IPS-11a (cell line): ENCODE data around the gene SLC39A2.
"Not testable (repeated sequence)": the region's sequence is repeated elsewhere in the genome, so short reads cannot be mapped to it uniquely, and the experiment has no call there.

ENCODE experiments used
- H3K4me3 ChIP-seq: one replicate; pipeline ENCODE4 v1.5.1; 2013; ENCODE audit warnings: low read depth, low read length, control low read depth

Gene SLC39A2

GRCh38 chr14:21024585-21025370 is 25.7 kb downstream of the SLC39A2 start, which contains the start of gene NDRG2:
Gene NDRG2 (minus strand): TSS chr14:21025061. CDS start chr14:21023315, 1,746 bp downstream.
- H3K4me3 ChIP-seq = peak within 1 kb of the TSS; percentile 55

GRCh38 chr14:21025371-21026273 is 26.5 kb downstream of the SLC39A2 start:
- H3K4me3 ChIP-seq = peak overlapping the region; percentile 55

- peak overlapping the region; percentile 37 for H3K4me3 ChIP-seq
Observed at GRCh38 chr14:21026274-21026987, 27.3 kb downstream of the SLC39A2 start.

GRCh38 chr14:21026988-21027315 is 27.9 kb downstream of the SLC39A2 start:
- H3K4me3 ChIP-seq = no peak overlapping the region

- no peak within 1 kb of the TSS for H3K4me3 ChIP-seq
Observed at GRCh38 chr14:21029917-21030316, 30.8 kb downstream of the SLC39A2 start, which contains the start of gene TPPP2. Gene TPPP2 (plus strand): TSS chr14:21030217. CDS start chr14:21030582, 365 bp downstream.

GRCh38 chr14:21030531-21030930 is 31.4 kb downstream of the SLC39A2 start:
- no peak overlapping the region for H3K4me3 ChIP-seq

- no peak overlapping the region for H3K4me3 ChIP-seq
Observed at GRCh38 chr14:21032326-21033132, 33.4 kb downstream of the SLC39A2 start.

- H3K4me3 ChIP-seq = no peak overlapping the region
Observed at GRCh38 chr14:21033133-21033698, 34.1 kb downstream of the SLC39A2 start.

- no peak within 1 kb of the TSS for H3K4me3 ChIP-seq
Observed at GRCh38 chr14:21034707-21035106, 35.6 kb downstream of the SLC39A2 start, which contains the start of gene RNASE13. Gene RNASE13 (minus strand): TSS chr14:21034807. CDS start chr14:21034288, 519 bp downstream.

- no peak overlapping the region for H3K4me3 ChIP-seq
Observed at GRCh38 chr14:21036751-21037150, 37.7 kb downstream of the SLC39A2 start.

- no peak overlapping the region for H3K4me3 ChIP-seq
Observed at GRCh38 chr14:21037156-21037555, 38.1 kb downstream of the SLC39A2 start.

GRCh38 chr14:21038441-21039422 is 39.6 kb downstream of the SLC39A2 start:
- H3K4me3 ChIP-seq = no peak overlapping the region

- no peak overlapping the region for H3K4me3 ChIP-seq
Observed at GRCh38 chr14:21039585-21040369, 40.7 kb downstream of the SLC39A2 start.

GRCh38 chr14:21040370-21040925 is 41.4 kb downstream of the SLC39A2 start:
- no peak overlapping the region for H3K4me3 ChIP-seq

- not testable (repeated sequence) for H3K4me3 ChIP-seq
Observed at GRCh38 chr14:21040941-21041340, 41.8 kb downstream of the SLC39A2 start.

- no peak within 1 kb of the TSS for H3K4me3 ChIP-seq
Observed at GRCh38 chr14:21041676-21042433, 42.8 kb downstream of the SLC39A2 start, which contains the start of gene RNASE7. Gene RNASE7 (plus strand): TSS chr14:21042362. CDS start chr14:21042993, 631 bp downstream.

- no peak overlapping the region for H3K4me3 ChIP-seq
Observed at GRCh38 chr14:21042918-21043317, 43.8 kb downstream of the SLC39A2 start.
